ENCODE measurements around the gene GOLPH3.

Gene GOLPH3

DNA sequence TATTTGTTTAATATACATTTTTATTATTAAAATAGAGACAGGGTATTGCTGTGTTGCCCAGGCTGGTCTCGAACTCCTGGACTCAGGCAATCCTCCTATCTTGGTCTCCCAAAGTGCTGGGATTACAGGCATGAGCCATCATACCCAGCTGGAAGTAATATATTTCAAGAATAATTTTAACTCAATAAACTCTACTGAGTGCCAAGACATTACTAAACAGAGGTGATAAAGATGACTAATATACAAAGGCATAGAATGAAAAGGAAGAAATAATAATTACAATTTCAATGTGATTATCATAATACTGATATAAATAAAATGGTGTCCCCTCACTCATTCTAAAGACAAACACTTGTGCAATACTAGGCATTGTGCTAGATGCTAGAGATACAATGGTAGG, 13.9 kb downstream of the GOLPH3 start:
- Histone ChIP-seq H3K9ac (no peak overlapping the region), H2AFZ (ENCODE audit: low read depth) (no peak overlapping the region), H3K4me1 (ENCODE audit: low read depth, poor library complexity, severe bottlenecking) (peaks cover 52% of the 10 kb centered on the region), H3K27ac (no peak overlapping the region), H3K4me2 (no peak overlapping the region), H3K4me3 (IDR thresholded peaks at IDR 0.05; ENCODE audit: insufficient read depth, low read depth, low read length) (no peak overlapping the region), H3K36me3 (ENCODE audit: insufficient read depth) (no peaks in the 10 kb centered on the region), H3K27me3 (ENCODE audit: insufficient read depth, low read depth) (no peaks in the 10 kb centered on the region), H4K20me1 (ENCODE audit: insufficient read depth) (peaks cover 4% of the 10 kb centered on the region), H3K79me2 (ENCODE audit: insufficient read depth, low read depth) (peaks cover 94% of the 10 kb centered on the region)
- TF ChIP-seq, protein P1, sequence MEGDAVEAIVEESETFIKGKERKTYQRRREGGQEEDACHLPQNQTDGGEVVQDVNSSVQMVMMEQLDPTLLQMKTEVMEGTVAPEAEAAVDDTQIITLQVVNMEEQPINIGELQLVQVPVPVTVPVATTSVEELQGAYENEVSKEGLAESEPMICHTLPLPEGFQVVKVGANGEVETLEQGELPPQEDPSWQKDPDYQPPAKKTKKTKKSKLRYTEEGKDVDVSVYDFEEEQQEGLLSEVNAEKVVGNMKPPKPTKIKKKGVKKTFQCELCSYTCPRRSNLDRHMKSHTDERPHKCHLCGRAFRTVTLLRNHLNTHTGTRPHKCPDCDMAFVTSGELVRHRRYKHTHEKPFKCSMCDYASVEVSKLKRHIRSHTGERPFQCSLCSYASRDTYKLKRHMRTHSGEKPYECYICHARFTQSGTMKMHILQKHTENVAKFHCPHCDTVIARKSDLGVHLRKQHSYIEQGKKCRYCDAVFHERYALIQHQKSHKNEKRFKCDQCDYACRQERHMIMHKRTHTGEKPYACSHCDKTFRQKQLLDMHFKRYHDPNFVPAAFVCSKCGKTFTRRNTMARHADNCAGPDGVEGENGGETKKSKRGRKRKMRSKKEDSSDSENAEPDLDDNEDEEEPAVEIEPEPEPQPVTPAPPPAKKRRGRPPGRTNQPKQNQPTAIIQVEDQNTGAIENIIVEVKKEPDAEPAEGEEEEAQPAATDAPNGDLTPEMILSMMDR (conservative IDR thresholded peaks at IDR 0.05; ENCODE audit: low read depth, low read length): no peak

DNA sequence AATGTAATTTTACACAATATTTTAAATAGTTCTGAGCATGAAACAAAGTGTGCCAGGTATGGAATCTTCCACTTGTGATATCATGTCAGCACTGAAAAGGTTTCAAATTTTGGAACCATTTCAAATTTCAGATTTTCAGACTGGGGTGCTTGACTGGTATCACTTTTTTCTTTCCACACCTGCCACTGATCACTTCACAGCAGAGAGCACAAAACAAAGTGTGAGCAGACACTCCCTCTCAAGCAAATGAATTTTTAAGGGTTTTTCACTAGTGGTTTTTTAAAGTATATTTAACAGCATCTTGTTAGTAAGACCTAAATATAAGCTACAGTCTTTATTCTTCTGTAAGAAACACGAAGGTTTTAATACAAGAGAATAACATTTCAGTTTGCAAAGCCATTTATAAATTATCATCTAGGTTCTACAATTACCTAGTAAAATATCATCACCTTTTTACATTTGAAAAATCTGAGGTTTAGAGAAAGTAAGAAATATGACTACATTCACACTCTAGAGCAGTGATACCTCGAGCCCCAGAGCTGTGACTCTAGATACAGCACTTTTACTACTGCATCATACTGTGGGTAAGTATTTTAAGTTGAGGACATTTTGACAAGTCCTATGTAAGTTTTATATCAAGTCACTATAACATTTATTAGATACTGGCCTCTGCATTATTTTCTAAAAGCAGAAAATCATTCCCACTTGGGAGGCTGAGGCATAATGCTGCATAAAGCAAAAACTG, 14.6 kb downstream of the GOLPH3 start:
- Histone ChIP-seq H4K20me1 (ENCODE audit: insufficient read depth) (peaks cover 4% of the 10 kb centered on the region), H3K36me3 (ENCODE audit: insufficient read depth) (no peaks in the 10 kb centered on the region), H2AFZ (ENCODE audit: low read depth) (no peak overlapping the region), H3K27me3 (ENCODE audit: insufficient read depth, low read depth) (no peaks in the 10 kb centered on the region), H3K27ac (peak overlapping the region; percentile 14; the same call in 1 of the 2 replicates), H3K4me2 (peak overlapping the region; percentile 30; the same call in 1 of the 2 replicates), H3K79me2 (ENCODE audit: insufficient read depth, low read depth) (peaks cover 95% of the 10 kb centered on the region), H3K4me3 (IDR thresholded peaks at IDR 0.05; ENCODE audit: insufficient read depth, low read depth, low read length) (no peak overlapping the region), H3K9ac (no peak overlapping the region), H3K4me1 (ENCODE audit: low read depth, poor library complexity, severe bottlenecking) (peaks cover 52% of the 10 kb centered on the region)
- TF ChIP-seq, protein P1 (conservative IDR thresholded peaks at IDR 0.05; ENCODE audit: low read depth, low read length): no peak

DNA sequence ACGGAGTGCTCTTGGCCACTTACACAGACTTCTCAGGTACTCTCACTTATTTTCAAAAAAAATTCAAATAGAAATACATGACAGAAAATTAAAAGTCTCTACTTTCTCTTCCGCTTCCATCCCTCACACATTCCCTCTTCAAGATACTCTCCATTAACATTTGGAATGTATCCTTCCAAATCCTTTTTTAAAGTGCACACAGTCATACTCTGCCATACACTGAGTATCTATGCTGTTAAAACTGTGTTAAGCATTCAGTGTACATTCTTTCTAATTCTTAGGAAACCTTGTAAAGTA, 15.5 kb downstream of the GOLPH3 start:
- H2AFZ ChIP-seq (ENCODE audit: low read depth): no peak overlapping the region
- TF ChIP-seq, protein P1 (conservative IDR thresholded peaks at IDR 0.05; ENCODE audit: low read depth, low read length): no peak
- H3K4me3 ChIP-seq (IDR thresholded peaks at IDR 0.05; ENCODE audit: insufficient read depth, low read depth, low read length): no peak overlapping the region
- no peak overlapping the region for H3K4me2 ChIP-seq
- peaks cover 4% of the 10 kb centered on the region for H4K20me1 ChIP-seq (ENCODE audit: insufficient read depth)
- no peaks in the 10 kb centered on the region for H3K27me3 ChIP-seq (ENCODE audit: insufficient read depth, low read depth)
- H3K4me1 ChIP-seq (ENCODE audit: low read depth, poor library complexity, severe bottlenecking): peaks cover 52% of the 10 kb centered on the region
- H3K36me3 ChIP-seq (ENCODE audit: insufficient read depth): no peaks in the 10 kb centered on the region
- no peak overlapping the region for H3K9ac ChIP-seq
- peaks cover 95% of the 10 kb centered on the region for H3K79me2 ChIP-seq (ENCODE audit: insufficient read depth, low read depth)
- H3K27ac ChIP-seq: no peak overlapping the region

DNA sequence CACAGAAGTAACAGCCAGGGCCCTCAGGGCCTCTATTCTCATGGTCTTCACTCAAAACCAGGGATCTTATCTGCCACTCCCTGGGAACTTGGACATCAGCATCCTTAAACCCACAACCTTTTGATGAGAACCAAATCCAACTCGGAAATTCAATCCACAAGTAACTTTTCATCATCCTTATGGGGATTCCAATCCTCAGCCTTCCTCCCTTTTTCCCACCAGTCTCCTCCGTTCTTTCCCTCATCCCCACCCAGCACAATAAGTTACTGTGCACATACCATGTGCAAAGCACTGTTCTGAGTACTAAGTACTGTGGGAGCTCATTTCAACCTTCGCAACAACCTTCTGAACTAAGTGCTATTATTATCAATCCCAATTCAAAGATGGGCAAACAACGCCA, 17.0 kb downstream of the GOLPH3 start:
- peaks cover 95% of the 10 kb centered on the region for H3K79me2 ChIP-seq (ENCODE audit: insufficient read depth, low read depth)
- H3K27me3 ChIP-seq (ENCODE audit: insufficient read depth, low read depth): no peaks in the 10 kb centered on the region
- no peak overlapping the region for H2AFZ ChIP-seq (ENCODE audit: low read depth)
- no peak overlapping the region for H3K4me3 ChIP-seq (IDR thresholded peaks at IDR 0.05; ENCODE audit: insufficient read depth, low read depth, low read length)
- H3K4me1 ChIP-seq (ENCODE audit: low read depth, poor library complexity, severe bottlenecking): peaks cover 49% of the 10 kb centered on the region
- H3K27ac ChIP-seq: no peak overlapping the region
- H3K36me3 ChIP-seq (ENCODE audit: insufficient read depth): no peaks in the 10 kb centered on the region
- TF ChIP-seq, protein P1 (conservative IDR thresholded peaks at IDR 0.05; ENCODE audit: low read depth, low read length): no peak
- no peak overlapping the region for H3K9ac ChIP-seq
- H3K4me2 ChIP-seq: no peak overlapping the region
- H4K20me1 ChIP-seq (ENCODE audit: insufficient read depth): peaks cover 4% of the 10 kb centered on the region

Measured in KMS-11 (cell line).